Frontal cortex (tissue), 4 donors: Measurements from ENCODE around the gene MRC1. TPM values are rescaled to one million over a fixed set of nuclear protein-coding genes. Genes with fewer than 3 reads are reported as not detected.

Experiments
- DNase-seq, 2 donors: peaks; one replicate each; pipeline ENCODE4 v3.0.0; 2012; ENCODE audit warnings: low spot score in 2 of 2
- FAIRE-seq: peaks from 2 replicates; lab custom pipeline; 2012; peaks lifted over from hg19 to GRCh38; lab: Jason Lieb, UNC
- total RNA-seq: library from RNA; depleted of rRNA; stranded (reverse); fragments of >200 nt; gene quantifications from one replicate; pipeline ENCODE4 v1.2.3, GENCODE V29; 2014
- donor health status: control.
- donor health status: control.
- donor health status: control.

MRC1 gene
- total RNA-seq, 1 donor from 2014 or later, result 3.7 TPM

- FAIRE-seq (no peak), DNase-seq (no peak)
These were observed 15.1 kb upstream of the MRC1 start for GRCh38 chr10:17793823-17794644.

GRCh38 chr10:17795083-17795482, 14.1 kb upstream of the MRC1 start:
- FAIRE-seq (no peak), DNase-seq (no peak)

DNA sequence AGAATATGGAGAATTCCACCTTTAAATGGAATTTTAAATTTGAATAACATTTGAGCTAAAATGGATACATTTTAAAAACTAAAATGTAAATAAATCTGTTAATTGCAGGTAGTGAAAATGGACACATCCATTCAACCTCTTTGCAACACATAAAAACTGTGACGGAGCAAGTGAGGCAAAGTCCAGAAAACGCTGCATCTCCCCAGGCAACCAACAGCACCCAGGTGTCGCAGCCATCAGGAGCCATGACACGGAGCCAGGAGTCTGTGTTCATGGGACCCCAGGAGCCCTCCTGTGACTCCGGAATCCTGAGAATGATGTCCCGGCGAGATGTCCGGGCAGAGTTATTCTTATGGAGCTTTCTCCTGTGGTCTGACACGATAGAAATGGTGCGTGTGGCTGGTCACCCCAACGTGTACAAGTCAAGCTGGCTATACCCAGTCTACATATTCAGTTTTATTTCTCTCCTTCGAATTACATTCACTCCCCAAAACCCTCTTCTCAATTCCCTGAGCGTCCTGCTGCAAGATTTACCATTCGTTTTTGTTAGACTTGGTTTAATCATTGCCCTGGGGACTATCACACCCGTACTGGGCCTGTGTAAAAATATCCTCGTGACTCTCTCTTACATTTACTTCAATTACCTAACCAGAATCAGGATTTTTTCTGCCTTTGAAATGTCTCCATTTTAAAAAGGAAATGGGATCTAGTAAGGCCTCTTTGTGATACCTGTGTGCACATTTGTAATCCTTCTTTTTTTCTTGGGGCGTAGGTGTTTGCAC, 13.1 kb upstream of the MRC1 start:
- DNase-seq, result no peak
- FAIRE-seq, result no peak

DNA sequence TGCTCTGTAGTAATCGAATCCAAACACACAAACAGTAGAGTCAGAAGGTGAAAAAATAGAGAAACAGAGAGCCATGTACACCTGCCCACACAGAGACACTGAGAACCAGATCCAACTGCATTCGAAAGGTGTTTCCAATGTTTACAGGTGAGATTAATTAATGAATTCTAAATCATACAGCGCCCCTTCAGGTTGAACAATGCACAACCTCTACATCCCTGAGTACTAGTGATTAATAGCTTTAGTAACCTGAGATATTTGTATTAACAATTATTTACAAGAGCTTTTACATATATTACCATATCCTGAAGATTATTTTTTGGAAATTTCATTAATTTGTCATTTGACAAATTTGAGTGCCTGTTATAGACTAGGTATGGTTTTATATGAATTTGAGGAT, 7.6 kb upstream of the MRC1 start:
- DNase-seq (no peak), FAIRE-seq (no peak)

DNA sequence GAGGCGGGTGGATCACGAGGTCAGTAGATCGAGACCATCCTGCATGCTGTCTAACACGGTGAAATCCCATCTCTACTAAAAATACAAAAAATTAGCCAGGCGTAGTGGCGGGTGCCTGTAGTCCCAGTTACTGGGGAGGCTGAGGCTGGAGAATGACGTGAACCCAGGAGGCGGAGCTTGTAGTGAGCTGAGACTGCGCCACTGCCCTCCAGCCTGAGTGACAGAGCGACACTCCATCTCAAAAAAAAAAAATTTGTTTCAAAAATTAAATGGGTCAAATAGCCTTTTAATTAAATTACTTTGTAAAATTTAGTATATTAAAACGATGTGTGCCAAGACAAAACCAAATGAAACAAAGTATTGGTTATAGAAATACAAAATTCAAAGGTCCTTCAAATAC, 6.8 kb upstream of the MRC1 start:
- no peak for DNase-seq
- no peak for FAIRE-seq

DNA sequence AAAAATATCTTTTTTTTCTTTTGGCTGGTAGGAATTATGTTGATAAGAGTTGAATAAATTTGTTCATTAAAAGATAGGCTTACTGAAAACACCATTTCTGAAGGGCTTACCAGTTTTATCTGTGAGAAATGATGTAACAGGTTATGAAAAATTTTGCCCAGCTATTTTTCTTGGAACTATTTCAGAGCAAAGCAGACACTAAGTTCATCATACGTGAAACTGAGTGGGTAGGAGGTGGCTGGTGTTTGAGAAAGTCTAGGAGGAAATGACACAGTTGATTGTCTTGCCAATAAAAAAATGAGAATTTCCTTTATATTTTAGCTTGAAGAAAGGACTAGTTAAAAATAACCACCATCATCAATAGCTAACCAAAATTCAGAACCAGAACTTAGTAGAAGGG, 6.2 kb upstream of the MRC1 start:
- no peak for FAIRE-seq
- DNase-seq, result no peak

DNA sequence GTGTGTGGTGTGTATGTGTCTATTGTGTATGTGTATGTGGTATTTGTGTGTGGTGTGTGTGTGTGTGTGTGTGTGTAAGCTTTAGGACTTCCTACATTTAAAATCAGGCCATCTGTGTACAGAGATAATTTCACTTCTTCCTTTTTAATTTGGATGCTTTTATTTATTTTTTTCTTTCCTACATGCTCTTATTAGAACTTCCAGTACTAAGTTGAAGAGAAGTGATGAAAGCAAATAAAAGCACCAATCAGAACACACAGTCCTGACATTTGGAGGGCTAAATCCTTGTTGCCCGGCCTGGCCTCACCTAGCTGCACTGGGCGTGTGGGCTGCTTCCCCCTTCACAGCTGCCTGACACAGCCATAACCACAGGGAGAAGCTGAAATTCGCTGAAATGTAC, 3.8 kb upstream of the MRC1 start:
- FAIRE-seq, result no peak
- DNase-seq, result no peak

DNA sequence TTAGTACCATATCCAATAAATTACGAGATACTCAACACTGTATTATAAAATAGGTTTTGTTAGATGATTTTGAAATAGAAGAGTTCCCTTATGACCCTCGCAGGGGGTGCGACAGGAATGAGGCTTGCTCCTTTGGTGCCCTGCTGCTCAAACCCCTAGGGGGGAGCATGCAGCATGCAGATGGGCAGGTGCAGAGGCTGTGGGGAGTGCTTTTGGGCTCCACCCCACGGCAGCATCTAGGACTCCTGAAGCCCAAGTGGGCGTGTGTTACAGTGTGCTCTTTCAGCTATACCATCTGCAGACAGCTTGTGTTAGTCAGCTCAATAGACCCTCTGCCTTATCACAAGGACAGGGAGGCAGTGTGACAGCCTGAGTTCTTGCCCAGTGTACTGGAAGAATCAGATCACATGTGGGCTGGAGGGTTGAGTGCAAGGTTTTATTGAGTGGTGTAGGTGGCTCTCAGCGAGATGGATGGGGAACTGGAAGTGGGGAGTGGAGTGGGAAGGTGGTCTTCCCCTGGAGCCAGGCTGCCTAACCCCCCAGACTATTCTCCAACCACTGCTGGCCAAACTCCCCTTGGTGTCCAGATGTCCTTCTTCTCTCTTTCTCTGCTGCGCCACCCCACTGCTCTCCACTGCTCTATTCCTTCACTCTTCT, 3.1 kb upstream of the MRC1 start:
- FAIRE-seq, result no peak
- no peak for DNase-seq

DNA sequence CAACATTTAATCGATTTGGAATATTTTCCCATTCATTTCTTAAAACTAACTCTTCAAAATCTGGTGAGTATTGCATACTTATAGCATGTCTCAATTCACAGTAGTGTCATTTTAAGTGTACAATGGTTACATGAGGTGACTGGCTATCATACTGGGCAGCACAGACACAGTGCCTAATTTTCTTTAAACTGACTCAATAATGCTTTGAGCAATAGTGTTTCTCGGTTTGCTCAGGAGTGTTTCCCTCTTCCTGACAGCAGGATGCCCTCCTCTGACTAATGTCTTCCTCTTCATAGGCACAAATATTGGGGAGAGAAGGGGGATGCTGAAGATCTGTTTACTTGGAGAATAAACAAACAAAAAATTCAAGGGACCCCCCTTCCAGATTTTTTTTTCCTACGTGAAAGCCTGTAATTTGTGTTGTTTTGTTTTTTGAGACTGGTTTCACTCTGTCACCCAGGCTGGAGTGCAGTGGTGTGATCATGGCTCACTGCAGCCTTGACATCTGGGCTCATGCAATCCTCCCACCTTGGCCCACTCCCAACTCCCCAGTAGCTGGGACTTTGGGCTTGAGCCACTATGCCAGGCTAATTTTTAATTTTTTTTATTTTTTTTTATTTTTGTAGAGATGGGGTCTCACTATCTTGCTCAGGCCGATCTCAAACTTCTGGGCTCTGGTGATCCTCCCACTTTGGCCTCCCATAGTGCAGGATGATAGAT, 2.2 kb downstream of the MRC1 start:
- FAIRE-seq, result no peak
- no peak for DNase-seq

GRCh38 chr10:17814973-17815372, 5.8 kb downstream of the MRC1 start:
- DNase-seq (no peak), FAIRE-seq (no peak)

DNA sequence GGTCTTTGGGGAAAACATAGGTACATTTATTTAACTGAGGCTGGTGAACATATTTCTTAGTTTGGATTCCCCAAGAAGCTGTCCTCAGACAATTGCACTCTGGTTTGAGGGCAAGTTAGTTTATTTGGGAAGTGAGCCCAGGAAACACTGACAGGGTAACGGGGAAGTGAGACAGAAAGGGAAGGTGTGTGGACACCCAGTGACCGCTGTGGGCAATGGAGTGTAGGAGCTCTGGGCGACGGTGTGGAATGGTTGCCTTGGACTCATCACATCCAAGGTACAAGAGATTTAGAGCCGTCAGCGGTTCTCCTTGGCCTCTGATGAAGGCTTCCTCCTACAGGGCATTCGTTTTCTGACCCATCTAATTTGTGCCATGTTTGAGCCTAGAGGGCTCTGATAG, 7.1 kb downstream of the MRC1 start:
- FAIRE-seq (no peak), DNase-seq (no peak)

GRCh38 chr10:17817316-17817715, 8.2 kb downstream of the MRC1 start:
- DNase-seq (no peak), FAIRE-seq (no peak)

GRCh38 chr10:17817790-17818189, 8.6 kb downstream of the MRC1 start:
- DNase-seq (no peak), FAIRE-seq (no peak)

DNA sequence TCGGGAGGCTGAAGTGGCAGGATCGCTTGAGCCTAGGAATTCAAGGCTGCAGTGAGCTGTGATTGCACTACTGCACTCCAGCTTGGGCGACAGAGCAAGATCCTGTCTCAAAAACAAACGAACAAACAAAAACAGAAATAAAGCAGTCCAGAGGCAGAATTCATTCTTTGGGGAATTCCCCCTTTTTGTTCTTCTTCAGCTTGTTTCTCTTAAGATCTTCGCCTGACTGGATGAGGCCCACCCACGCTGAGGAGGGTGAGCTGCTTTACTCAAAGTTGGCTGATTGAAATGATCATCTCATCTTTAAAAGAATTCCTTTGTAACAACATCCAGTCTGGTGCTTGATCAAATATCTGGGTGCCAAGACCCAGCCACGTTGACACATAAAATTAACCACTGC, 10.7 kb downstream of the MRC1 start:
- FAIRE-seq (no peak), DNase-seq (no peak)

DNA sequence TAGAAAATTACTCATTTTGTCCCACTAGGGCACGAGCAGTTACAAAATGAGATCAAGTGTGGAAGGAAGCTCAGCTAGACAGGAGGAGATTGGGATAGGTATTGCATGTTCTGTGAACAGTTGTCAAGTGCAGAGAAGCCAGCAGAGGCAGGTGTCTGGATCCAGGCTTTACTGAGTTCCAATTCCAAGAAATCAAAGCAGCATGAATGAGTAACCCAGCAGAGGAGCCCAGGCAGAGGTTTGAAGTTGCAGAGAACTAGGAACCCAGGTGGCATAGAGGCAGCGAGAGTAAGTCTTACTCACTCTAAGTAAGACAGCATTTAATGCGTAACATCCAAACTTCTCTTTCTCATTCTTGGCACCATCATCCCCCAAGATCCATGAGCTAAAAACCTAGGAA, 11.8 kb downstream of the MRC1 start:
- DNase-seq (no peak), FAIRE-seq (no peak)

- no peak for FAIRE-seq
These were observed 12.7 kb downstream of the MRC1 start for GRCh38 chr10:17821893-17822292.

GRCh38 chr10:17831341-17831740, 22.2 kb downstream of the MRC1 start:
- DNase-seq, result no peak
- FAIRE-seq, result no peak

More at GRCh38 chr10:17821893-17822292, 12.7 kb downstream of the MRC1 start:
- DNase-seq, result no peak

DNA sequence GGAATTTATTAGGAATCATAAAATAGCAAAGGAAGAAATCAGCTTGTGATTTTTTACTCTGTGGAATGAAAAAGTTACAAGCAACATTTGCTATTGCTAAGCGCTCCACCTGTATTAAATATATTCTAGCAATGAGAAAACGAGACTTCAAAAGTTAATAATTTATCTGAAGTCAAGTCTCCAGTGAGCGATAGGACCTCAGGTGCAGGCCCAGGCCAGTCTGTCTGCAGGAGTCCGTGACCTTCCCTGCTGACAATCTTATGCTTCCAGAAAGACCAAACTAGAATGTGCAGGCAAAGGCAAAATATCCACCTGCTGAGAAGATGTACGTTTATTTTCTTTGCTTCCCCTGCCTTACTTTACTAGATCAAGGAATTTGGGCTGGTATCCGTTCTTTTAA, 22.7 kb downstream of the MRC1 start:
- FAIRE-seq, result no peak

DNA sequence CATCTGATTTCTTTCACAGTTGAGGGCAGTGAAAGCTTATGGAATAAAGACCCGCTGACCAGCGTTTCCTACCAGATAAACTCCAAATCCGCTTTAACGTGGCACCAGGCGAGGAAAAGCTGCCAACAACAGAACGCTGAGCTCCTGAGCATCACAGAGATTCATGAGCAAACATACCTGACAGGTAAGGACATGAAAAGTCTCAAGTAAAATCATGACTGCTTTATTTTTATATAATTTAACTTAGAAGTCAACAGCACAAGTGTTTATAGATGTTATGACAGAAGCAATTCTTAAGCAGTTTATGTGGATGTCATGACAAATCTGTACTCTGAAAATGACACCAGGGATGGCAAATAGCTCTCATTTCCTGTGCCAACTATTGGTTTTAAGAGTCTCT, 24.5 kb downstream of the MRC1 start:
- no peak for DNase-seq
- no peak for FAIRE-seq

More for the DNA sequence above, 22.7 kb downstream of the MRC1 start:
- DNase-seq, result no peak

- FAIRE-seq (no peak), DNase-seq (no peak)
These were observed 26.5 kb downstream of the MRC1 start for GRCh38 chr10:17835688-17836087.
